C4-2B (cell line): ENCODE data around the gene TMEM52.

ENCODE experiments used
- H3K27ac ChIP-seq: fragments of 450-650 bp; 2 replicates; pipeline ENCODE4 v1.5.1; 2017
- CTCF ChIP-seq: fragments of 450-650 bp; conservative IDR thresholded peaks from 2 replicates; pipeline ENCODE4 v1.5.1; 2017; ENCODE audit warnings: mild to moderate bottlenecking
- ZFX ChIP-seq: fragments of 450-650 bp; IDR thresholded peaks from 2 replicates; pipeline ENCODE4 v1.6.1; 2017

TMEM52 gene

GRCh38 chr1:1962752-1963151, 43.7 kb upstream of the TMEM52 start:
- no peak overlapping the region for H3K27ac ChIP-seq
- TF ChIP-seq CTCF (no peak), ZFX (no peak)

DNA sequence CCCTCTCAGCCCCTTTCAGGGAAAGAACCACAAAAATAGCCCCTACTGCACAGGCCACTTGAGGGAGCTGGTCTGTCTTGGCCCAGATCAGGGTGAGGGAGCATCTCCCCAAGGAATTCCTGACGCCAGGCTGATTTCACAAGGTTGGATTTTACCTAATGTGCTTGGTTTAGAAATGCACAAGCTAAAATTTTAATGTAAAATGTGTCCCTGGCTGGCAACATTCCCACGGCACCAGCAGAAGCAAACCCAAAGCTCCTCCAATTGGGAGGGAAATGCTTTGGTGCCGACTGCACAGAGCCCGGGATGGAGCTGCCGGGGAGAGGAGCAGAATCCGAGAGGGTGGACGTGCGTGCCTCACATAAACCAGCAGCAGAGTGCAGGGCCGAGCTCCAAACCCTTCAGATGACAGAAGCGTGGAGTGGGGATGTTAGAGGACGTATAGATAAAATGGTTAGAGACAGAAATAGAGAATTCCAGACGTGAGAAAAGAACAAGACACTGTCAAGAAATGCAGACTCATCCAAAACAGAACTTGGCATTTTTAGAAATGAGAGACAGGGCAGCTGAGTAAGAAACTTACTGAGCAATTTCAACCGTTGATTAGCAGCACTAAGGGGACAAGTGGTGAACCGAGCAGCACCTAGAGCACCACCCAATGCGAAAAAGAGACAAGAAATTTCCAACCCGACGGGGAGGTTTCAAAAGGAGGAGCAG, 41.6 kb upstream of the TMEM52 start:
- H3K27ac ChIP-seq: no peak overlapping the region; the same call in 1 of the 2 replicates
- no peak for TF ChIP-seq CTCF

DNA sequence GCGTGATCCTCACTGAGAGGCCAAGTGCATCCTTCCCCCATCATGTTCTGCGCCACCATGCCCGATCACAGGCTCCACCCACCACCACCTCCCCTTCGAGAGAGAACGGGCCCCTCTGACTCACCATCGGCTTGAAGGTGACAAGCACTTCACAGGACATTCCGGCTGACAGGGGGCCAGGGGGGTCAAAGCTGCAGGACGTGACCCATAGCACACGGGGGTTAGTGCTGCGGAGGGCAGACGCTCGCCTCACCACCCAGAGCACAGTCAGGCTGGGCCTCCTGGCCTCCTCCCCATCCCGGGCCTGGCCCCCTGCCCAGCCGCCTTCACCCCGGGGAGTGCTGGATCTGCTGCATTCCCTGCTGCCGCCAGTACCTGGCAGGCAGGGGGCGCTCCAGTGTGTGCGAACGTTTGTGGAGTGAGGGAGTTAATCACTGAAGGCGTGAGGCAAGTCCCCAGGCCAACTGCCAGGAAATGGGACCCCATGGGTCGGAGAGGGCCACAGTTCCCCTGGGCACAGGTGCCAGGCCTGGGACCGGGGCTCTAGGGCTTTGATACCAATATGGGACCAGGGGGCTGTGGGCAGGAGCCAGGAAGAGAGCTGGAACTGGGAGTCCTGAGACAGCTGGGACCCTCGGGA, 40.9 kb upstream of the TMEM52 start:
- no peak overlapping the region; the same call in 1 of the 2 replicates for H3K27ac ChIP-seq
- TF ChIP-seq ZFX (no peak), CTCF (peak; percentile 98)

GRCh38 chr1:1959459-1959839, 40.4 kb upstream of the TMEM52 start:
- no peak for TF ChIP-seq ZFX
- TF ChIP-seq CTCF: no peak
- no peak overlapping the region for H3K27ac ChIP-seq

GRCh38 chr1:1958071-1958541, 39.0 kb upstream of the TMEM52 start:
- H3K27ac ChIP-seq: no peak overlapping the region
- TF ChIP-seq ZFX (no peak), CTCF (no peak)

DNA sequence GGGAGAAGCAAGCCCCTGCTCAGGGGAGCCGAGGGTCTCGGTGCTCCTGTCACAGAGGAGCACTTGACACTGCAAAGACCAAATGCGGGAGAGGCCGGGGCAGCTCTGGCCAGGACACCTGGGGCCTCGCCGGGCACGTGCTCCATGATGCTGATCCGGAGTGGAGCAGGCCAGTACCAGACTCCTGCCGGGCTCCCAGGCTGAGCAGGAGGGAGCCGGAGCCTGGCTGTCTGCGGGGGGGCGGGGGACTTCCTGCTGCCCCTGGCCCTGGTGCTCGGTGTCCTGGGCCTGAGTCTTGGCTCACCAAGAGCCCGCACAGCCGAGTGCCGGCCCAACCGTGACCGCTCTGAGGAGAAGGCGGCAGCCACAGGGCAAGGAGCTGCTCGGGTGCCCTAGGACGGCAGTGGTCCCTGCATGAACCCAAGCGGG, 38.5 kb upstream of the TMEM52 start:
- no peak overlapping the region for H3K27ac ChIP-seq
- TF ChIP-seq CTCF (no peak), ZFX (no peak)
